Stimulated activated CD8-positive, alpha-beta memory T cell treated with anti-CD3 and anti-CD28 coated beads, Interleukin-4, amount 100 ng/mL, for 24 hours (primary cell): ENCODE results near the gene HSPG2.

ENCODE experiments used
- DNase-seq: peaks from one replicate; pipeline ENCODE4 v3.0.0-alpha.2; 2020; ENCODE audit warnings: low read depth

Gene HSPG2

DNA sequence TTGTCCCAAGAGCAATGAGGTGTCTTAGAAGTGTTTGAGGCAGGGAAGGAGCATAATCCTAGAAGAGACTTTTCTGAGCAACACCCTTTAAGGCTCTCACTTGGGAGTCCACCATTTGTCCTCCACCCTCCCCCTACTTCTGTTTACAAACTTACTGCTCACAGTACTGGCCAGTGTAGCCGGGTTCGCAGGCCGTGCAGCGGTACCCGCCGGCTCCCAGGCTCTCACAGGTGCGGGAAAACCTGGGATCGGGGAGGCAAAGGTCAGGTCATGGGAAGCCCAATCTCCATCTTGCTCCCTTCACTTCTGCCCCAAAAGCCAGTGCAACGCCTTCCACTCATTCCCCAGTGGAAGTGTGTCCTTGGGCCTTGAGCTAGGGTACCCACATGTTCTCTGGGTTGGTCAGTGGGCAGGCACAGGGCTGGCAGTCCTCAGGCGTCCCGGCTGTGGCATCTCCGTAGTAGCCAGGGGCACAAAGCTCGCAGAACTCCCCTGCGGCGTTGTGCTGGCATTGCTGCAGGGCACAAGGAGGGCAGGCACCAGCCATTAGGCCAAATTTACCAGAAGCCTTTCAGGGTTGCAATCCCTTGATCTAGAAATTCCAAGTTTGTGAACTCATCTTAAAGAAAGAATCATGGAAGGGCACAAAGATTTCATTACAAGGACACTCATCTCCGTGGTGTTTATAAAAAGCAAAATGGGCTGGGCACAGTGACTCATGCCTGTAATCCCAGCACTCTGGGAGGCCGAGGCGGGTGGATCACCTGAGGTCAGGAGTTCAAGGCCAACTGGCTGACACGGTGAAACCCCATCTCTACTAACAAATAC is 75.3 kb downstream of the HSPG2 start:
- no peak for DNase-seq

GRCh38 chr1:21860971-21861370 is 76.1 kb downstream of the HSPG2 start:
- no peak for DNase-seq

- DNase-seq = no peak
These were observed 77.4 kb downstream of the HSPG2 start for GRCh38 chr1:21859669-21860179.

- DNase-seq = no peak
These were observed 79.1 kb downstream of the HSPG2 start for GRCh38 chr1:21857840-21858670.

DNA sequence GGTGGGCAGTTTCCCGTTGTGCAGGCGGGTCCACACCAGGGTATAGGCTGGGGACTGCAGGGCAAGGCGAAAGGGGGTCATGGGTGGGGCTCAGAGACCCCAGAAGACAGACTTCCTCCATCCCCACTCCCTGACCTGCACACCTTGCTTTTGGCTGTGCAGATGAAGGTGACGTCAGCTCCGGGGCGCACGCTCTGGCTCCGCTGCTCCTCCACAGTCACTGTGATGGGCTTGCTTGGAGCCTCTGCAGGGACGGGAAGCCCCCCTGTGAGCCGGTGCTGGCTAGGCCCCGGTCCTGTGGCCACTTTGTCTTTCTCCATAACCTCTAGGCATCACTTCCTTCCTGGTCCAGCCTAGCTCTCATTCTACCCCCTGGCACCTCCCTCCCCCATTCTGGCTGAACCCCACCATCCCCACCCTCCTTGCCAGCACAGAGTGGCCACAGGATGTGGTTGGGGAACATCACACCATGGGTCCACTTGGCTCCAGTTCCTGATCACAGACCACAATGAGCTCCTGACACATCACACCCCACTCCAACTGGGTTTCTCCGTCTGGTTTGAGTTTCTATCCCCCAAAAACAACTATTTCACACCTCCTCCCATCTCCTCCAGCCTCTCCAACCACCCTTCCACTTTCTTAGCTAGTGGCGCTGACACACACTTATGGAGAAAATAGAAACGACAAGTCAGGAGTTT is 79.8 kb downstream of the HSPG2 start:
- DNase-seq = no peak

DNA sequence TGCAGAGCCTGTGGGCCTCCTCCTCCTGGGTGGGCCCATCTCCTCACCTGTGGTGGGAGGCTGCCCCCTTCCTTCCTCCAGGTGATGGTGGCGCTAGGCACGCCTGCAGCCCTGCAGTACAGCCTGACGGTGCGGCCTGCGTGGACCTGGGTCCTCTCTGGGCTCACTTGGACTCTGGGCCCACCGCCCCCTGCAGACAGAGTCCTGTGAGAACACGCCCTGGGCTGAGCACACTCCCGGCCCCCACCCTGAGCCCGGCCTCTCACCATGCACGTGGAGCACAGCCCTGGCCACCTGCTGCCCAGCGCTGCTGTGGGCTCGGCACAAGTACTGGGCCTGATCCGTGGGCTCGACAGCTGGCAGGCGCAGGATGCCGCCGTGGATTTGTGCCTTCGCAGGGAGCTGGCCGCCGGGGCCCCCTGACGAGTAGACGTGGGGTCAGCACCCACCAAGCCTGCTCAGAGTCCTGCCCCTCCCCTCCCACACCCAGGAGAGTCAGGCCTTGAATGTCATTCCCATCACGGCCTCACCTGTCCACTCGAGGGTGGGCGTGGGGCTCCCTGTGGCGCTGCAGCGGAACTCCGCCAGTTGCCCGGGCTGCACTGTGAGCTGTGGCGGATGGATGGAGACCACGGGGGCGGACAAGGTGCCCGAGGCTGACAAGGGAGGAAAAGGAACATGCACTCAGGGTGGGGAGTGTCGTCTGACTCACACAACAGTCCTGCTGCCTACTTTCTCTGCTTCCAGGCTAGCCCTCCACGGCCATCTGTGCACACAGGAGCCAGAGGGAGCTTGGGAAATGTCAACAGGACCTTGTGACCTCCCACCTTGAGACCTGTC is 81.6 kb downstream of the HSPG2 start:
- no peak for DNase-seq

DNA sequence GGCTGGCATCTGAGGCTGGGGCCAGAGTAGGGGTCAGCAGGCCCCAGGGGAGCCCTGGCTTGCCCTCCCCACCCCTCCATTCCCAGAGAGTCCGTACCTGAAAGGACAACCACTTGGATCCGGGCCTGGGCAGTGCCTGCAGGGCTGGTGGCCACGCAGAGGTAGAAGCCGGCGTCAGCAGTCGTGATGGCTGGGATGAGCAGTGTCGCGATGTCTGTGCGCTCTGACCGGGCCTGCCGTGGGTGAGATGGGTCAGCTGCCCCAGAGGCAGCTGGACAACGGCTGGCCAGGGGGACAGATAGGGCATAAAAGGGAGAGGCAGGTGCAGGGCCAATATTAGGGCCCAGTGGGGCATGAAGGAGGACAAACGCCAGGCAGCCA is 82.4 kb downstream of the HSPG2 start:
- no peak for DNase-seq

DNA sequence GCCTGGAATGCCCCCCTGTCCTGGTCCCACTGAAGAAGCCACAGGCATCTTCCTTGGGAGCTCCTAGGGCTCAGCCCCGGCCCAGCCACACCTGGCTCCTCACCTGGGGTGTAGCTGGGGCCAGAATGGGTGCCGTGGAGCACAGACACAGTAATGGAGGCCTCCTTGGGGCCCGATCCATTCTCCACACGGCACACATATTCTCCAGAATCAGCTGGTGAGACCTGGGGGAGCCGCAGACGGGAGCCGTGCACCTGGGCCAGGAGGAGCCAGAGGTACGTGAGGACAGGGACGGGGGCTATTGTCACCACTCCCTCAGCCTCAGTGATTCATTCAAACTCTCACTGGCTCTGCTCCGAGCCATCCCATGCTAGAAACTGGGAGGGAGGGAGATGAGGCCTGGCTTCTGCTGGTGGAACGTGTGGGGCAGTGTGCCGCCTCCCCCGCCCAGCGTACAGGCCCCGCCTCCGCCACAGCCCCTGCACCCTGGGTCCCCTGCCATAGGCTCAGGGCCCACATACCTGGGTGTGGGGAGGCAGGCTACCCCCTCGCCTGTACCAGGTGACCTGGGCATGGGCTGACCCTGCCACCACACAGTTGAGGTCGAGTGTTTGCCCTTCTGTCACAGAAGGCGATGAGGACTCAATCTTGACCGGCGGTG is 82.9 kb downstream of the HSPG2 start:
- DNase-seq = no peak

GRCh38 chr1:21853131-21853427 is 84.0 kb downstream of the HSPG2 start:
- no peak for DNase-seq

DNA sequence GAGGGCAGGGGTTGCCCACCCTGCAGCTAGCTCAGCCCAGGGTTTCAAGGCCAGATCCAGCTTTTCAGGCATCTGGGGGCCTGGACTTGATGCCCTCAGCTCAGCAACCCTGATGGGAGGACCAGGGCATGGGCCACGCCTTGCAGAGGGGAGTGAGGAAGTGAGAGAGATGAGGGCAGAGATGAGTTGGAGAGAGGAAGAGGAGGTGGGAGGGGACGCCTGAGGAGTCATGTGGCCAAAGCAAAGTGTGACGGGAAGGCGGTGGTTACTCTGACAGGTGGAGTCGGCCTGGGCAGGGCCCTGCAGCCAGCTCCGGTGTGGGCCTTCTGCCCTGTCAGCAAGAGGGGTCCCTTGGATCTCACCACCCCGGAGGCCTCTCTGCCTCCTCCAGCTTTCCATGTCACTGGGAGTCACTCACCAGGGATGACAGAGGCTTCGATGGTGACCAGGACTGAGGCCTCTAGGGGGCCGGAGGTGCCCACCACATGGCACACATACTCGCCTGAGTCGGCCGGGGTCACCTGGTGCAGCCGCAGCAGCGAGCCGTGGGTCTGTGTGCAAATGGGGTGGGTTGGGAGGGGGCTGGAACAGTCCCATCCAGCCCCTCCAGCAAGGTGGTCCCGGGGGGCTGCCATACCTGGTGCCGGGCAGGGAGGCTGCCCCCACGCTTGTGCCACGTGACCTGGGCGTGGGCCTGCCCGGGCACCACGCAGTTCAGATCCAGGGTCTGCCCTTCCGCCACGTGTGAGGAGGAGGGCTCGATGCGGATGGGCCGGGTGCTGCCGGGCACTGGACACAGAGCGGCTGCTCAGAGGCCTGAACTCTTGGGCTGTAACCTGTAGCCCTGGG is 84.6 kb downstream of the HSPG2 start:
- no peak for DNase-seq

- DNase-seq = no peak
These were observed 85.5 kb downstream of the HSPG2 start for GRCh38 chr1:21851430-21852250.

GRCh38 chr1:21849909-21850576 is 87.1 kb downstream of the HSPG2 start:
- DNase-seq = no peak

DNA sequence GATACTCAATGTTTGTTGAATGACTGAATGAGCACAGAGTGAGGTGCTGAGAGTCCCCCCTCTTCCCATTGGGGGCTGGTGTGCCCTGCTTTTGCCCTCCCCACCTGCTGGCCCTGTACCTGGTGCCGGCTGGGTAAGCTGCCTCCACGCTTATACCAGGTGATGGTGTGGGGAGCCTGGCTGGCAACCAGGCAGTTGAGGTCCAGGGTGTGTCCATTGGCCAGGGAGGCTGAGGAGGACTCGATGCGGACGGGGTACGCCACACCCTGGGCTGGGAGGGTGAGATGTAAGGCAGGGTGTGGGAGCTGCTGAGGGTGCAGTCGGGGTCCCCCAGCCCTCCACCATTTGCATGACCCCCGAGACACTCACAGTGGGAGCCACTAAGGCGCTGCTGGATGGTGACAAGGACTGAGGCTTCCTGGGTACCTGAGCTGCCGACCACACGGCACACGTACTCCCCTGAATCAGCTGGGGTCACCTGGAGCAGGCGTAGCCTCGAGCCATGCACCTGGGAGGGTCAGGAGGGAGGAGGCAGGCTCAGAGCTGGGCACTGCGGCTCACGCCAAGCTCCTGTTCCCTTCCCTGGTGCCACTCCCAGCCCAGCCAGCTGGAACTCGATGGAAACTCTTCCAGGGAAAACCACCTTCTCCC is 88.5 kb downstream of the HSPG2 start:
- DNase-seq = no peak

- DNase-seq = no peak
These were observed 89.6 kb downstream of the HSPG2 start for GRCh38 chr1:21847223-21848205.

- no peak for DNase-seq
These were observed 91.2 kb downstream of the HSPG2 start for GRCh38 chr1:21845646-21846641.

DNA sequence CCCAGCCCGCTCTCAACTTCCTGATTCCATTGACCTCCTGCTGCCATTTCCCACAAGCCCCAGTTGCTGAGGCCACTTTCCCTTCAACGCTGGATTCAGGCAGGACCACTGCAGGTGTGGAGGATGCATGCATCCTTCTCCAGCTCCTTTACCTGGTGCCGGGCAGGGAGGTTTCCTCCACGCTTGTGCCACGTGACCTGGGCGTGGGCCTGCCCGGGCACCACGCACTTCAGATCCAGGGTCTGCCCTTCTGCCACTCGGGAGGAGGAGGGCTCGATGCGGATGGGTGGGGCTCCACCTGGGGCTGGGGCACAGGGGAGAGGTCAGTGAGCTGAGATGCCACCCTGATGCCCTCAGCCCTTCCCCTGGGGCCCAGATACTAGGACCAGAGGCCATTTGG is 93.1 kb downstream of the HSPG2 start:
- no peak for DNase-seq
